Neural progenitor cell (in vitro differentiated cells): Measurements from ENCODE around the gene UBE2F. TPM values are rescaled to one million over a fixed set of nuclear protein-coding genes. Genes with fewer than 3 reads are reported as not detected.

ENCODE experiments used
- DNase-seq: peaks from one replicate; pipeline ENCODE4 v3.0.0-alpha.2; 2016; ENCODE audit warnings: low spot score
- H2AFZ ChIP-seq: fragments of 200-600 bp; sonication (generic); replicated peaks from 2 replicates; pipeline ENCODE4 v1.6.1; 2016; ENCODE audit warnings: antibody characterized with exemption
- H3F3A ChIP-seq: fragments of 200-600 bp; sonication (generic); 2 replicates; pipeline ENCODE4 v1.6.1; 2016; ENCODE audit warnings: antibody characterized with exemption, low read depth
- H3K27ac ChIP-seq: fragments of 200-600 bp; sonication (generic); 2 replicates; pipeline ENCODE4 v1.5.1; 2016; ENCODE audit warnings: mild to moderate bottlenecking
- H3K27me3 ChIP-seq: fragments of 200-600 bp; sonication (generic); 2 replicates; pipeline ENCODE4 v1.6.1; 2016; ENCODE audit warnings: mild to moderate bottlenecking, moderate library complexity
- H3K36me3 ChIP-seq: fragments of 200-600 bp; sonication (generic); 2 replicates; pipeline ENCODE4 v1.5.1; 2016
- H3K4me1 ChIP-seq: fragments of 200-600 bp; sonication (generic); 2 replicates; pipeline ENCODE4 v1.6.1; 2016; ENCODE audit warnings: mixed run types
- H3K4me2 ChIP-seq: fragments of 200-600 bp; sonication (generic); 2 replicates; pipeline ENCODE4 v1.6.1; 2016
- H3K4me3 ChIP-seq: fragments of 200-600 bp; sonication (generic); 2 replicates; pipeline ENCODE4 v1.5.1; 2016
- H3K79me2 ChIP-seq: fragments of 200-600 bp; sonication (generic); 2 replicates; pipeline ENCODE4 v1.6.1; 2016; ENCODE audit warnings: low read depth
- H3K9ac ChIP-seq: fragments of 200-600 bp; sonication (generic); 2 replicates; pipeline ENCODE4 v1.6.1; 2016
- H3K9me3 ChIP-seq: fragments of 200-600 bp; sonication (generic); 2 replicates; pipeline ENCODE4 v1.5.1; 2016; ENCODE audit warnings: low read depth
- H4K20me1 ChIP-seq: fragments of 200-600 bp; sonication (generic); 2 replicates; pipeline ENCODE4 v1.6.1; 2016; ENCODE audit warnings: low read depth
- H3K27ac Mint-ChIP-seq: 3 replicates; pipeline ENCODE4 v1.8.0; 2021; ENCODE audit warnings: mixed read lengths
- H3K27me3 Mint-ChIP-seq: 2 replicates; pipeline ENCODE4 v1.8.0; 2022; ENCODE audit warnings: low read depth, mild to moderate bottlenecking, inconsistent platforms, moderate library complexity, mixed read lengths; ENCODE audit not compliant: insufficient read depth
- H3K36me3 Mint-ChIP-seq: 3 replicates; pipeline ENCODE4 v1.8.0; 2021; ENCODE audit warnings: mixed read lengths
- H3K4me1 Mint-ChIP-seq: 3 replicates; pipeline ENCODE4 v1.8.0; 2021; ENCODE audit warnings: mixed read lengths
- H3K4me3 Mint-ChIP-seq: 3 replicates; pipeline ENCODE4 v1.8.0; 2021; ENCODE audit warnings: mild to moderate bottlenecking, moderate library complexity, mixed read lengths
- H3K9me3 Mint-ChIP-seq: 3 replicates; pipeline ENCODE4 v1.8.0; 2020; ENCODE audit warnings: mixed read lengths
- CTCF ChIP-seq: fragments of 200-600 bp; sonication (generic); IDR thresholded peaks from 2 replicates; pipeline ENCODE4 v1.5.1; 2017; ENCODE audit warnings: antibody characterized with exemption, mild to moderate bottlenecking
- EZH2 ChIP-seq: fragments of 200-600 bp; sonication (generic); IDR thresholded peaks from 2 replicates; pipeline ENCODE4 v1.6.1; 2017; ENCODE audit warnings: antibody characterized with exemption, mild to moderate bottlenecking, moderate library complexity
- EZH2phosphoT487 ChIP-seq: fragments of 200-600 bp; sonication (generic); IDR thresholded peaks from 2 replicates; pipeline ENCODE4 v1.6.1; 2017; ENCODE audit warnings: antibody characterized with exemption
- total RNA-seq: library from RNA; depleted of rRNA; stranded (reverse); fragments of >200 nt; gene quantifications from 2 replicates; pipeline ENCODE4 v1.2.3, GENCODE V29; 2015; ENCODE audit warnings: low replicate concordance

Gene UBE2F
- total RNA-seq, 1 donor from 2014 or later, result 77.4 TPM

- TF ChIP-seq EZH2, result no peak
- TF ChIP-seq EZH2phosphoT487, result no peak
- TF ChIP-seq CTCF, result no peak
- Histone ChIP-seq H2AFZ (no peak overlapping the region), H3K4me1 (no peaks in the 10 kb centered on the region), H3K27me3 (no peaks in the 10 kb centered on the region), H3K4me3 (no peak overlapping the region), H3K27ac (no peak overlapping the region), H3F3A (no peaks in the 10 kb centered on the region), H3K4me2 (no peak overlapping the region), H3K36me3 (peaks cover 7% of the 10 kb centered on the region), H3K79me2 (peaks cover 3% of the 10 kb centered on the region), H3K9ac (no peak overlapping the region), H3K9me3 (no peaks in the 10 kb centered on the region), H4K20me1 (no peaks in the 10 kb centered on the region)
- DNase-seq, result no peak
- peaks cover 49% of the 10 kb centered on the region for H3K36me3 Mint-ChIP-seq
- H3K4me1 Mint-ChIP-seq, result no peaks in the 10 kb centered on the region
- H3K9me3 Mint-ChIP-seq, result peaks cover 4% of the 10 kb centered on the region
- no peak overlapping the region for H3K27ac Mint-ChIP-seq
- peaks cover 5% of the 10 kb centered on the region for H3K27me3 Mint-ChIP-seq
- no peak overlapping the region for H3K4me3 Mint-ChIP-seq
Observed at GRCh38 chr2:238081561-238081960, 114.7 kb downstream of the UBE2F start.

- Histone ChIP-seq H3K4me2 (no peak overlapping the region), H3F3A (no peaks in the 10 kb centered on the region), H3K9me3 (no peaks in the 10 kb centered on the region), H3K79me2 (no peaks in the 10 kb centered on the region), H4K20me1 (no peaks in the 10 kb centered on the region), H3K4me1 (no peaks in the 10 kb centered on the region), H3K36me3 (peaks cover 1% of the 10 kb centered on the region), H3K4me3 (no peak overlapping the region), H2AFZ (no peak overlapping the region), H3K27me3 (no peaks in the 10 kb centered on the region), H3K9ac (no peak overlapping the region), H3K27ac (no peak overlapping the region)
- TF ChIP-seq EZH2phosphoT487 (no peak), EZH2 (no peak), CTCF (no peak)
- H3K27ac Mint-ChIP-seq, result no peak overlapping the region
- H3K4me3 Mint-ChIP-seq, result no peak overlapping the region
- peaks cover 5% of the 10 kb centered on the region for H3K27me3 Mint-ChIP-seq
- DNase-seq, result no peak
- no peaks in the 10 kb centered on the region for H3K4me1 Mint-ChIP-seq
- H3K9me3 Mint-ChIP-seq, result peaks cover 4% of the 10 kb centered on the region
- H3K36me3 Mint-ChIP-seq, result peaks cover 47% of the 10 kb centered on the region
Observed at GRCh38 chr2:238082151-238082550, 115.3 kb downstream of the UBE2F start.

GRCh38 chr2:238082827-238083226 lies 116.0 kb downstream of the UBE2F start:
- no peak overlapping the region for H3K4me3 ChIP-seq
- no peaks in the 10 kb centered on the region for H3K9me3 ChIP-seq
- H3K27me3 Mint-ChIP-seq, result peaks cover 5% of the 10 kb centered on the region
- H3K9ac ChIP-seq, result no peak overlapping the region
- no peaks in the 10 kb centered on the region for H3K27me3 ChIP-seq
- H3K4me1 Mint-ChIP-seq, result no peaks in the 10 kb centered on the region
- H3K79me2 ChIP-seq, result no peaks in the 10 kb centered on the region
- H3K4me1 ChIP-seq, result no peaks in the 10 kb centered on the region
- no peak overlapping the region for H3K4me2 ChIP-seq
- H3K27ac ChIP-seq, result no peak overlapping the region
- H4K20me1 ChIP-seq, result no peaks in the 10 kb centered on the region
- H2AFZ ChIP-seq, result no peak overlapping the region
- no peaks in the 10 kb centered on the region for H3K36me3 ChIP-seq
- peaks cover 51% of the 10 kb centered on the region for H3K36me3 Mint-ChIP-seq
- no peak overlapping the region for H3K4me3 Mint-ChIP-seq
- peaks cover 4% of the 10 kb centered on the region for H3K9me3 Mint-ChIP-seq
- no peaks in the 10 kb centered on the region for H3F3A ChIP-seq
- TF ChIP-seq CTCF, result no peak
- DNase-seq, result no peak
- no peak overlapping the region for H3K27ac Mint-ChIP-seq

- Histone ChIP-seq H3K4me1 (no peaks in the 10 kb centered on the region), H3K27me3 (no peaks in the 10 kb centered on the region), H2AFZ (no peak overlapping the region), H3K27ac (no peak overlapping the region), H3K79me2 (no peaks in the 10 kb centered on the region), H3K9ac (no peak overlapping the region), H3K4me2 (no peak overlapping the region), H3F3A (no peaks in the 10 kb centered on the region), H3K36me3 (no peaks in the 10 kb centered on the region), H3K4me3 (no peak overlapping the region), H4K20me1 (no peaks in the 10 kb centered on the region), H3K9me3 (no peaks in the 10 kb centered on the region)
- peaks cover 43% of the 10 kb centered on the region for H3K36me3 Mint-ChIP-seq
- peaks cover 5% of the 10 kb centered on the region for H3K27me3 Mint-ChIP-seq
- no peak for DNase-seq
- H3K4me3 Mint-ChIP-seq, result no peak overlapping the region
- no peaks in the 10 kb centered on the region for H3K4me1 Mint-ChIP-seq
- TF ChIP-seq EZH2, result no peak
- no peak for TF ChIP-seq EZH2phosphoT487
- TF ChIP-seq CTCF, result no peak
- H3K27ac Mint-ChIP-seq, result no peak overlapping the region
- peaks cover 4% of the 10 kb centered on the region for H3K9me3 Mint-ChIP-seq
Observed at GRCh38 chr2:238083919-238084318, 117.1 kb downstream of the UBE2F start.
